Upper lobe of left lung (tissue), 4 donors: Measurements from ENCODE around the gene SLC35A3.
"Not testable (repeated sequence)": the region's sequence is repeated elsewhere in the genome, so short reads cannot be mapped to it uniquely, and the experiment has no call there.

Source experiments
- EP300 ChIP-seq, 4 donors: sonication (generic); formaldehyde crosslinking; IDR thresholded peaks; one replicate each; pipeline ENCODE4 v1.5.1; 2017; ENCODE audit warnings: antibody characterized with exemption in 4 of 4, control low read depth in 2 of 4
- POLR2A ChIP-seq, 4 donors: fragments of 450-650 bp; IDR thresholded peaks; one replicate each; pipeline ENCODE4 v1.5.1; 2016 to 2017; ENCODE audit warnings: antibody characterized with exemption in 4 of 4, mild to moderate bottlenecking in 2 of 4
- TF ChIP-seq, protein P1 (sequence below), 6 experiments: fragments of 450-650 bp in 4 of 6; fragments of 200-600 bp in 2 of 6; sonication (generic) in 2 of 6; IDR thresholded peaks; one replicate each; pipeline ENCODE4 v1.5.1; 2016 to 2019; ENCODE audit warnings: antibody characterized with exemption in 6 of 6

DNA sequence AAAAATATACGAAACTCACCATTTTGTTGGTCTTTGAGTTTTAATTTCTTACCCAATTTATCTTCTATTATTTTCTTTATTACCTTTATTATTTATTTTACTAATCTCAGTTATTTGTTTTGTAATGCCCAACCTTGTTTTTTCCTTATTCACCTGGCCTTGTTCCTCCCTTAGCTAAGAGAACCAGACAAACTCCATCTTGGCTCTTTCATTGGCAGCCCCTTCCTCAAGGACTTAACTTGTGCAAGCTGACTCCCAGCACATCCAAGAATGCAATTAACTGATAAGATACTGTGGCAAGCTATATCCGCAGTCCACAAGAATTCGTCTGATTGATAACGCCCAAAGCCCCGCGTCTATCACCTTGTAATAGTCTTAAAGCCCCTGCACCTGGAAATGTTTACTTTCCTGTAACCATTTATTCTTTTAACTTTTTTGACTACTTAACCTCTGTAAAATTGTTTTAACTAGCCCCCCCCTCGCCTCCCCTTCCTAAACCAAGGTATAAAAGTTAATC is 10.5 kb upstream of the SLC35A3 start:
- TF ChIP-seq, protein P1, sequence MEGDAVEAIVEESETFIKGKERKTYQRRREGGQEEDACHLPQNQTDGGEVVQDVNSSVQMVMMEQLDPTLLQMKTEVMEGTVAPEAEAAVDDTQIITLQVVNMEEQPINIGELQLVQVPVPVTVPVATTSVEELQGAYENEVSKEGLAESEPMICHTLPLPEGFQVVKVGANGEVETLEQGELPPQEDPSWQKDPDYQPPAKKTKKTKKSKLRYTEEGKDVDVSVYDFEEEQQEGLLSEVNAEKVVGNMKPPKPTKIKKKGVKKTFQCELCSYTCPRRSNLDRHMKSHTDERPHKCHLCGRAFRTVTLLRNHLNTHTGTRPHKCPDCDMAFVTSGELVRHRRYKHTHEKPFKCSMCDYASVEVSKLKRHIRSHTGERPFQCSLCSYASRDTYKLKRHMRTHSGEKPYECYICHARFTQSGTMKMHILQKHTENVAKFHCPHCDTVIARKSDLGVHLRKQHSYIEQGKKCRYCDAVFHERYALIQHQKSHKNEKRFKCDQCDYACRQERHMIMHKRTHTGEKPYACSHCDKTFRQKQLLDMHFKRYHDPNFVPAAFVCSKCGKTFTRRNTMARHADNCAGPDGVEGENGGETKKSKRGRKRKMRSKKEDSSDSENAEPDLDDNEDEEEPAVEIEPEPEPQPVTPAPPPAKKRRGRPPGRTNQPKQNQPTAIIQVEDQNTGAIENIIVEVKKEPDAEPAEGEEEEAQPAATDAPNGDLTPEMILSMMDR (IDR thresholded peaks at IDR 0.05), result not testable (repeated sequence)
- not testable (repeated sequence) for TF ChIP-seq EP300, POLR2A (IDR thresholded peaks at IDR 0.05)
